HepG2 (cell line): ENCODE measurements around the gene MYO1B. TPM values are rescaled to one million over a fixed set of nuclear protein-coding genes. Genes with fewer than 3 reads are reported as not detected.

Experiments used
- DNMT1 ChIP-seq: sonication (generic); formaldehyde crosslinking; IDR thresholded peaks from 2 replicates; pipeline ENCODE4 v1.5.1; 2020; ENCODE audit warnings: mild to moderate bottlenecking, missing genetic modification reagents
- MBD4 ChIP-seq: IDR thresholded peaks from 2 replicates; pipeline ENCODE4 v1.6.1; 2012; ENCODE audit warnings: low read length, inconsistent platforms, borderline replicate concordance
- NCOA5 ChIP-seq: sonication (generic); formaldehyde crosslinking; IDR thresholded peaks from 2 replicates; pipeline ENCODE4 v1.4.0; 2020; ENCODE audit warnings: missing genetic modification reagents
- PHF5A ChIP-seq: IDR thresholded peaks from one replicate; pipeline ENCODE4 v1.6.1; 2018; ENCODE audit warnings: low read depth, missing genetic modification reagents; ENCODE audit not compliant: unreplicated experiment
- PHF8 ChIP-seq: sonication (generic); formaldehyde crosslinking; IDR thresholded peaks from 2 replicates; pipeline ENCODE4 v1.5.0; 2020; ENCODE audit warnings: missing genetic modification reagents
- RBAK ChIP-seq: sonication (generic); formaldehyde crosslinking; IDR thresholded peaks from 2 replicates; pipeline ENCODE4 v1.5.1; 2020; ENCODE audit warnings: mild to moderate bottlenecking, missing genetic modification reagents
- RNF2 ChIP-seq: fragments of 450-650 bp; conservative IDR thresholded peaks from 2 replicates; pipeline ENCODE4 v1.6.1; 2016; ENCODE audit warnings: low read depth
- SIN3A ChIP-seq: IDR thresholded peaks from 2 replicates; pipeline ENCODE4 v1.6.1; 2011; ENCODE audit warnings: low read depth, mild to moderate bottlenecking, control low read depth, low read length, borderline replicate concordance
- TBL1XR1 ChIP-seq: fragments of 150-350 bp; IDR thresholded peaks from 2 replicates; pipeline ENCODE4 v1.6.1; 2014; ENCODE audit warnings: borderline replicate concordance, low read length; ENCODE audit not compliant: partially characterized antibody
- ZBTB20 ChIP-seq: sonication (generic); formaldehyde crosslinking; IDR thresholded peaks from 2 replicates; pipeline ENCODE4 v1.8.1; 2023; ENCODE audit warnings: missing genetic modification reagents, low read depth, mild to moderate bottlenecking, borderline replicate concordance
- ZBTB3 ChIP-seq: sonication (generic); formaldehyde crosslinking; IDR thresholded peaks from 2 replicates; pipeline ENCODE4 v1.4.0; 2020; ENCODE audit warnings: low read depth, mild to moderate bottlenecking, moderate library complexity, missing genetic modification reagents, borderline replicate concordance
- ZBTB38 ChIP-seq: sonication (generic); formaldehyde crosslinking; IDR thresholded peaks from 2 replicates; pipeline ENCODE4 v1.5.1; 2020; ENCODE audit warnings: mild to moderate bottlenecking, missing genetic modification reagents
- ZNF230 ChIP-seq: sonication (generic); formaldehyde crosslinking; IDR thresholded peaks from 2 replicates; pipeline ENCODE4 v1.4.0; 2020; ENCODE audit warnings: mild to moderate bottlenecking, missing genetic modification reagents
- ZNF234 ChIP-seq: sonication (generic); formaldehyde crosslinking; conservative IDR thresholded peaks from 2 replicates; pipeline ENCODE4 v1.5.1; 2020; ENCODE audit warnings: mild to moderate bottlenecking, missing genetic modification reagents
- ZNF251 ChIP-seq: sonication (generic); formaldehyde crosslinking; IDR thresholded peaks from 2 replicates; pipeline ENCODE4 v1.9.0; 2021; ENCODE audit warnings: mild to moderate bottlenecking, missing genetic modification reagents
- ZNF343 ChIP-seq: sonication (generic); formaldehyde crosslinking; IDR thresholded peaks from 2 replicates; pipeline ENCODE4 v1.4.0; 2020; ENCODE audit warnings: mild to moderate bottlenecking, missing genetic modification reagents
- ZNF547 ChIP-seq: sonication (generic); formaldehyde crosslinking; IDR thresholded peaks from 2 replicates; pipeline ENCODE4 v1.5.1; 2020; ENCODE audit warnings: mild to moderate bottlenecking, missing genetic modification reagents
- ZNF749 ChIP-seq: sonication (generic); formaldehyde crosslinking; IDR thresholded peaks from 2 replicates; pipeline ENCODE4 v1.8.0; 2022; ENCODE audit warnings: mild to moderate bottlenecking, missing genetic modification reagents, moderate library complexity, borderline replicate concordance
- ZNF839 ChIP-seq: sonication (generic); formaldehyde crosslinking; IDR thresholded peaks from 2 replicates; pipeline ENCODE4 v1.4.0; 2020; ENCODE audit warnings: missing genetic modification reagents, mild to moderate bottlenecking, borderline replicate concordance
- polyA plus RNA-seq, 8 experiments: library from polyadenylated mRNA; depleted of rRNA in 3 of 8; stranded (reverse) in 7 of 8; unstranded in 1 of 8; fragments of >200 nt; fragmentation: Illumina TruSeq in 4 of 8; extraction: Trizol in 4 of 8; gene quantifications; 2 replicates each; pipeline versions ENCODE4 v1.2.1 to v1.2.3, GENCODE V29; 2011 to 2016; ENCODE audit warnings: low read depth in 4 of 8, missing spikeins in 1 of 8, mixed read lengths in 1 of 8; ENCODE audit not compliant: insufficient read depth in 1 of 8
- total RNA-seq, 5 experiments: library from RNA; depleted of rRNA; stranded (reverse); fragments of >200 nt; fragmentation: Illumina TruSeq; extraction: Trizol; gene quantifications; 2 replicates each; pipeline ENCODE4 v1.2.3, GENCODE V29; 2016; ENCODE audit warnings: low read depth in 1 of 5
- TF ChIP-seq, protein P1 (sequence below): sonication (generic); formaldehyde crosslinking; IDR thresholded peaks from 2 replicates; pipeline ENCODE4 v1.4.0; 2020; ENCODE audit warnings: missing genetic modification reagents
- TF ChIP-seq, protein P2 (sequence below): sonication (generic); formaldehyde crosslinking; IDR thresholded peaks from 2 replicates; pipeline ENCODE4 v1.5.0; 2020; ENCODE audit warnings: missing genetic modification reagents, mild to moderate bottlenecking, borderline replicate concordance
- TF ChIP-seq, protein P3 (sequence below): conservative IDR thresholded peaks from 2 replicates; pipeline ENCODE4 v1.6.1; 2018; ENCODE audit warnings: missing genetic modification reagents

The MYO1B gene
- total and polyA plus RNA-seq, 2 of the 13 experiments (the other 11 are each of a cell fraction or from before 2014, with no cell fraction given): 36.9 to 89.8 TPM

DNA sequence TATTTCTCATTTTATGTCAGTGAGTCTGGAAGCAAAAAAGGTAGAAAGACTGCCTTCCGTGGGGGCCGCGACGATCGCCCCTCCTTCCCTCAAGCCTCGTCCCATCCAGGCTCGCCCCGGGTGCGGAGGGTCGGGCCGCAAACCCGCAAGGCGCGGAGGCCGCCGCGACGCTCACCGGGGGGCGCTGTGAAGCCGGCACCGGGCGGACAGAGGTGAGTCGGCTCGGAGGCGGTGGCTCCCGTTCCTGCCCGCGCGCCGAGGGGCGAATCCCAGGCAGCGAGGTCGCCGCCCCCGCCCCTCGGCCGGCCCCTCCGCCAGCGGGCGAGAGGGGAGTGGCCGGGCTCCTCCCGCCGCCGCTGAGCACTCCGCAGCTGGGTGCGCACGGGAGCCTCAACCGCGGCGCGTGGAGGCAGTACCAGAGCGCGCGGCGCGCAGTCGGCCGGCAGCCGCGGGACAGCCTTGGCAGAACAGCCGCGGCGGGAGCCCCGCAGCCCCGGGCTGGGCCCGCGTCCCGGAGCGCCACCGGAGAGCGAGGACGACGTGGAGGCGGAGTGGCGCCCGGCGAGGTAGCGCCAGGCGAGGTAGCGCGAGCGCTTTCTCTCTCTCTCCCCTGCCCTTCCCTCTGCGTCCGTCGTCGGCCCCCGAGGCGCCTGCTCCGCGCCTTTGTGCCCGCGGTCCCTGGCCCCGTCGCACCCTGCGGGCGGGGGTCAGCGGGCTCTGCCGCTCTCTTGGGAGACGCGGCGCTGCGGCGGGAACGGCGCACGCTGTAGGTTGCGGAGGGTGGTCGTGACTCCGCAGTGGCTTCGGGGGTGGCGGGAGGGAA is at the start of gene MYO1B (continued):
- TF ChIP-seq, protein P1, sequence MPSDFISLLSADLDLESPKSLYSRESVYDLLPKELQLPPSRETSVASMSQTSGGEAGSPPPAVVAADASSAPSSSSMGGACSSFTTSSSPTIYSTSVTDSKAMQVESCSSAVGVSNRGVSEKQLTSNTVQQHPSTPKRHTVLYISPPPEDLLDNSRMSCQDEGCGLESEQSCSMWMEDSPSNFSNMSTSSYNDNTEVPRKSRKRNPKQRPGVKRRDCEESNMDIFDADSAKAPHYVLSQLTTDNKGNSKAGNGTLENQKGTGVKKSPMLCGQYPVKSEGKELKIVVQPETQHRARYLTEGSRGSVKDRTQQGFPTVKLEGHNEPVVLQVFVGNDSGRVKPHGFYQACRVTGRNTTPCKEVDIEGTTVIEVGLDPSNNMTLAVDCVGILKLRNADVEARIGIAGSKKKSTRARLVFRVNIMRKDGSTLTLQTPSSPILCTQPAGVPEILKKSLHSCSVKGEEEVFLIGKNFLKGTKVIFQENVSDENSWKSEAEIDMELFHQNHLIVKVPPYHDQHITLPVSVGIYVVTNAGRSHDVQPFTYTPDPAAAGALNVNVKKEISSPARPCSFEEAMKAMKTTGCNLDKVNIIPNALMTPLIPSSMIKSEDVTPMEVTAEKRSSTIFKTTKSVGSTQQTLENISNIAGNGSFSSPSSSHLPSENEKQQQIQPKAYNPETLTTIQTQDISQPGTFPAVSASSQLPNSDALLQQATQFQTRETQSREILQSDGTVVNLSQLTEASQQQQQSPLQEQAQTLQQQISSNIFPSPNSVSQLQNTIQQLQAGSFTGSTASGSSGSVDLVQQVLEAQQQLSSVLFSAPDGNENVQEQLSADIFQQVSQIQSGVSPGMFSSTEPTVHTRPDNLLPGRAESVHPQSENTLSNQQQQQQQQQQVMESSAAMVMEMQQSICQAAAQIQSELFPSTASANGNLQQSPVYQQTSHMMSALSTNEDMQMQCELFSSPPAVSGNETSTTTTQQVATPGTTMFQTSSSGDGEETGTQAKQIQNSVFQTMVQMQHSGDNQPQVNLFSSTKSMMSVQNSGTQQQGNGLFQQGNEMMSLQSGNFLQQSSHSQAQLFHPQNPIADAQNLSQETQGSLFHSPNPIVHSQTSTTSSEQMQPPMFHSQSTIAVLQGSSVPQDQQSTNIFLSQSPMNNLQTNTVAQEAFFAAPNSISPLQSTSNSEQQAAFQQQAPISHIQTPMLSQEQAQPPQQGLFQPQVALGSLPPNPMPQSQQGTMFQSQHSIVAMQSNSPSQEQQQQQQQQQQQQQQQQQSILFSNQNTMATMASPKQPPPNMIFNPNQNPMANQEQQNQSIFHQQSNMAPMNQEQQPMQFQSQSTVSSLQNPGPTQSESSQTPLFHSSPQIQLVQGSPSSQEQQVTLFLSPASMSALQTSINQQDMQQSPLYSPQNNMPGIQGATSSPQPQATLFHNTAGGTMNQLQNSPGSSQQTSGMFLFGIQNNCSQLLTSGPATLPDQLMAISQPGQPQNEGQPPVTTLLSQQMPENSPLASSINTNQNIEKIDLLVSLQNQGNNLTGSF: peak; percentile 92; the same call in 1 of the 2 replicates
- TF ChIP-seq RNF2: peak; percentile 89; the same call in 1 of the 2 replicates
- TF ChIP-seq ZBTB38 (CRISPR knock-in tag): peak; percentile 94
- no peak for TF ChIP-seq MBD4
- TF ChIP-seq DNMT1 (CRISPR knock-in tag): peak; percentile 97
- TF ChIP-seq ZBTB3: peak; percentile 89
- peak; percentile 44; the same call in 1 of the 2 replicates for TF ChIP-seq ZNF547 (CRISPR knock-in tag)
- TF ChIP-seq ZNF343: peak; percentile 82
- TF ChIP-seq, protein P2, sequence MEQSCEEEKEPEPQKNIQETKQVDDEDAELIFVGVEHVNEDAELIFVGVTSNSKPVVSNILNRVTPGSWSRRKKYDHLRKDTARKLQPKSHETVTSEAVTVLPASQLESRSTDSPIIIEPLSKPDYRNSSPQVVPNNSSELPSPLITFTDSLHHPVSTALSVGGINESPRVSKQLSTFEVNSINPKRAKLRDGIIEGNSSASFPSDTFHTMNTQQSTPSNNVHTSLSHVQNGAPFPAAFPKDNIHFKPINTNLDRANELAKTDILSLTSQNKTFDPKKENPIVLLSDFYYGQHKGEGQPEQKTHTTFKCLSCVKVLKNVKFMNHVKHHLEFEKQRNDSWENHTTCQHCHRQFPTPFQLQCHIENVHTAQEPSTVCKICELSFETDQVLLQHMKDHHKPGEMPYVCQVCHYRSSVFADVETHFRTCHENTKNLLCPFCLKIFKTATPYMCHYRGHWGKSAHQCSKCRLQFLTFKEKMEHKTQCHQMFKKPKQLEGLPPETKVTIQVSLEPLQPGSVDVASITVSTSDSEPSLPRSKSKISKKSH (CRISPR knock-in tag): no peak; the same call in 1 of the 2 replicates
- TF ChIP-seq NCOA5 (CRISPR knock-in tag): no peak
- TF ChIP-seq ZNF839 (CRISPR knock-in tag): no peak; the same call in 1 of the 2 replicates
- peak; percentile 88; the same call in 1 of the 2 replicates for TF ChIP-seq ZNF234 (CRISPR knock-in tag)
- TF ChIP-seq PHF5A (CRISPR knock-in tag): no peak
- TF ChIP-seq TBL1XR1: no peak
- peak; percentile 2; the same call in 1 of the 2 replicates for TF ChIP-seq ZBTB20
- peak; percentile 34; the same call in 1 of the 2 replicates for TF ChIP-seq ZNF230 (CRISPR knock-in tag)
- TF ChIP-seq PHF8 (CRISPR knock-in tag): 0 out of 2 replicates have a peak, but pooled peaks have one; percentile 50
- TF ChIP-seq RBAK (CRISPR knock-in tag): no peak
- peak; percentile 79; the same call in 1 of the 2 replicates for TF ChIP-seq SIN3A
- peak; percentile 76 for TF ChIP-seq ZNF749 (CRISPR knock-in tag)
- no peak for TF ChIP-seq ZNF251 (CRISPR knock-in tag)
- TF ChIP-seq, protein P3, sequence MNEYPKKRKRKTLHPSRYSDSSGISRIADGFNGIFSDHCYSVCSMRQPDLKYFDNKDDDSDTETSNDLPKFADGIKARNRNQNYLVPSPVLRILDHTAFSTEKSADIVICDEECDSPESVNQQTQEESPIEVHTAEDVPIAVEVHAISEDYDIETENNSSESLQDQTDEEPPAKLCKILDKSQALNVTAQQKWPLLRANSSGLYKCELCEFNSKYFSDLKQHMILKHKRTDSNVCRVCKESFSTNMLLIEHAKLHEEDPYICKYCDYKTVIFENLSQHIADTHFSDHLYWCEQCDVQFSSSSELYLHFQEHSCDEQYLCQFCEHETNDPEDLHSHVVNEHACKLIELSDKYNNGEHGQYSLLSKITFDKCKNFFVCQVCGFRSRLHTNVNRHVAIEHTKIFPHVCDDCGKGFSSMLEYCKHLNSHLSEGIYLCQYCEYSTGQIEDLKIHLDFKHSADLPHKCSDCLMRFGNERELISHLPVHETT: peak; percentile 71; the same call in 1 of the 2 replicates
